NCI-H69 (cell line): ENCODE results near the gene NEUROD6.

Experiments used
- DNase-seq: peaks from one replicate; lab custom pipeline; 2025; lab: John Stamatoyannopoulos, UW

NEUROD6 gene

GRCh38 chr7:31333291-31333690 lies 7.2 kb downstream of the NEUROD6 start:
- DNase-seq: no peak

- DNase-seq: no peak
Observed at GRCh38 chr7:31327071-31327470, 13.5 kb downstream of the NEUROD6 start.

- no peak for DNase-seq
Observed at GRCh38 chr7:31326416-31326815, 14.1 kb downstream of the NEUROD6 start.

GRCh38 chr7:31323101-31323500 lies 17.4 kb downstream of the NEUROD6 start:
- DNase-seq: no peak

- DNase-seq: no peak
Observed at GRCh38 chr7:31320675-31321074, 19.9 kb downstream of the NEUROD6 start.

DNA sequence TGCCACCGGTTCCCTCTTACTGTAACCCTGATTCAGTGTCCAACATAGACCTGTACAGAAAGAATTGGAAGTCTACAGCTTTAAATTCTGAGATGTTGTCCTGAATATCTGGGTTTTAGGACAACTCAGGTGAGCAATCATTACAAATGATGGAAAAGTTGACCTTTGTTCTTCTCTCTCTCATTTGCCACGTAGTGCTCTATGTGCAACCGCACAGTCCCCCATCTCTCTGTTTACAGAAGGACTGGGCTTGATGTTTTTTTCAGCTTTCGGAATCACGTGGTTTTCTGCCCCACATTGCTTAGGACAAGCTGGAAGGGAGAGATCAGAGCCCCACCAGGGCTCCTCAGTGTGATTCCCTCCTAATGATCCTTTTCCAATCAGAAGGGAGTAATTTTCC lies 22.2 kb downstream of the NEUROD6 start:
- DNase-seq: no peak

GRCh38 chr7:31316876-31317275 lies 23.6 kb downstream of the NEUROD6 start:
- DNase-seq: no peak

DNA sequence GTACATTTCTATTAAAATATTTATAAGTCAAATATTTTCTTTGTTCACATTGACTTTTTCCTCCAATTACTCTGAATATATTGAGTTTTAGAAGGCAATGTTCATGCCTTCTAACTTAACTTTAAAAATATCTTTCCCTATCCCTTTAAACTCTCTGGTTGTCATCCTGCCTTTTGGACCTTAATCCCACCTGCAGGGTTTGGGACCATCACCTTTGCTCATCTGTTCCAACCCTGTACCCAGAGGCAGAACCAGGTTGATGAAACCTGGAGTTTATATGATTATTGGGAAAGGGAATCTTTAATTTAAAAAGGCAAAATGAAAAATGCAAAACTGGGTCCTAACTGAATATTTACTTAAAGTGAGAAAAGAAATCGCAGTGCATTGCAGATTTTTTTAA lies 24.8 kb downstream of the NEUROD6 start:
- no peak for DNase-seq

- DNase-seq: no peak
Observed at GRCh38 chr7:31314781-31315180, 25.7 kb downstream of the NEUROD6 start.

DNA sequence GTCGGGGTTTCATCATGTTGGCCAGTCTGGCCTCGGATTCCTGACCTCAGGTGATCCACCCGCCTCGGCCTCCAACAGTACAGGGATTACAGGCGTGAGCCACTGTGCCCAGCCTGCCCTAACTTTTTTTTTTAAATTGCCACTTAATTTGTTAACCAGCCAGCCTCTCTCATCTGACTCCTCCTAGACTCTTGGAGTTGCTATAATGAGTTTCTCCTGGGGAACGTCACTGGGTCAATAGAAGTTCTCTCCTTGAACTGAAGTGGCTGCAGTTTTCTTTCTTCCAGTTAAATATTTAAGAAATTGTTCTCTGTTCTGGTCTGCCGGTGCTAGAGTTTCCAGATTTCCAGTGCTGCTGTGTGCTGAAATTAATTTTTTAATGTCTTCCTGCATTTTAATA lies 27.6 kb downstream of the NEUROD6 start:
- no peak for DNase-seq

DNA sequence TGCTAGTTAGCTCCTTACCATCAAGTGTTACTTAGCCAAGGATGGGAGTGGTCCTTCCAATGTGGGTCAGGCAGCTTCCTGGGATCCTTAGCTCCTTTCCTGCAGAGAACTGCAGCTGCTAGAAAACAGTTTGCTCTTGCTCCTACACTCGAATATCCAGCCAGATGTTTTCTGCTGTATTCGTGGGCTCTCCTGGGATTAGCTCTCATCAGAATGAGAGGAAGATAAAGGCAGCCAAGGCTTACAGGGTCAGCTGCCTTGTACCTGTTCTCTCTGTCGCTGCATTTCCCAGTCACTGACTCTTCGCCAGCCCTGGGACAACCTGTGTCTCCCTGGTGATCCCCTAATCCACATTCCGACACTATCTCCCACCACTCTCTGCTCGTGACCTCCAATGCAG lies 29.0 kb downstream of the NEUROD6 start:
- DNase-seq: no peak

- DNase-seq: no peak
Observed at GRCh38 chr7:31310321-31310935, 30.1 kb downstream of the NEUROD6 start.

DNA sequence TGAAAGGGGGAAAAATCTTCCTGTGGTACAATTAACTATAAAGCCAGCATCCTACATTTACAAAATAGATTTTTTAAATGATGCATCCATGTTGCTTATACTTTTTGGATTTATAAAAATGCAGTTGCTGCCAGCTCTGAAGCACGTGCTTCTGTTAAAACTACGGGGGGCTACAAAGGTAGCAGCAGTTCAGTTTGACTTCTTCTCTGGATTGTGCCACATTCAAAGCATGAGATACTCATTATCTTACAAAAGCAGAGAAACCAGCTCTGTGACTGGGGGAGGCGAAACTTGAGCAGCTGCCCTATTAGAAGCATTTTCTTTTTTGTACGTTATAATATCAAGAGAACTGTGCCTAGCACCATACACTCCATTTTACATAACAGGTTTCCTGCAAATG lies 31.1 kb downstream of the NEUROD6 start:
- no peak for DNase-seq

DNA sequence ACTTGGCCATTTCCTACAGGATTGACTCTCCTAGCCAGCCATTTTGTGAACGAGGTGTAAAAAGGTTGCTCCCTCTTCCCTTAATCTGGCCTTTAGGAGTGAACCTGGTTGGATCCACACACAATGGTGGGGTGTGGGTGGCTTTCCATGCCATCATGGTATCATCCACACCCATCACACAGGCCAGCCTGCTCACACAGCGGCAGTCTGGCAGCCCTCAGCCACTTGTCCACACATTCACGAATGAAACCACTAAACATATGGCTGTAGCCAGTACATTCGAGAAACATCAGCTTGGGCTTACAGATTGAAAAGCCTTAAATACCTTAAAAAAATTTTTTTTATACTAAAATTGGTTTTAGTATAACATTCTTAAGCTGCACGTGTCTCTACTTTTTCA lies 31.9 kb downstream of the NEUROD6 start:
- DNase-seq: no peak

DNA sequence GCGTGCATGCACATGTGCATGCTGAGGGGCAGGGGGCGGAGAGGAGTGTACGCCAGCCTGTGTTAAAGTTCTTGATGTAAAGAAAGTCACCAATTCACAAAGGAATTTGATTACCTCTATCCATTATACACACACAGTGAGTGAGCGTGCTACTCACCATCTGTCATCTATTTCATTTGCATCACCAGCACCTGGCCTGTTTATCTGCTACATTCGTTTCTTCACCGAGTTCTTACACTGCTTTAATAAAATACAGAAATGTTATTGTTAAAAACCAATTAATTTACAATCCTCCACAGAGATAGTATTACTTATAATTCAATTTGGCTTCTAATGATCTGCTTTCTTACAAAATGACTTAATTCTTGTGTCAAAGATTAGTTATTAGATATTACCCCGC lies 32.6 kb downstream of the NEUROD6 start:
- DNase-seq: peak; percentile 54

- no peak for DNase-seq
Observed at GRCh38 chr7:31305260-31305659, 35.3 kb downstream of the NEUROD6 start.

DNA sequence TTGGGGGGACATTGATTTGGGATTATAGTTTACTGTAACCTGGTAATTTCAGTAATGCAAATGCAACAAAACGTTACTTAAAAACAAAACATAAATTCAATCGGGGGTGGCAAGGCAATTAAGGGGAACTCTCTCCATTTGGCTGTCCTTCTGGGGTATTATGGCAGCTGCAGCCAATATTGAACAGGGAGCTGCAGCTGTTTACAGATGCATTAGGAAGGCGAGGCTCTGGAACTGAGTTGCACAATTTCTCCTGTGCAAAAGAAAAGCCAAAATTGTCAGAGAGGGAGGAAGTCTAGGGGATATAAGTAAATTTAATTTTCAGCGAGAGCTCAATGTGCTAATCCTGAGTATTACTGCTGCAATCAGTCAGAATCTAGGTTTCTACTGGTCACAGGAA lies 36.1 kb downstream of the NEUROD6 start:
- DNase-seq: no peak

DNA sequence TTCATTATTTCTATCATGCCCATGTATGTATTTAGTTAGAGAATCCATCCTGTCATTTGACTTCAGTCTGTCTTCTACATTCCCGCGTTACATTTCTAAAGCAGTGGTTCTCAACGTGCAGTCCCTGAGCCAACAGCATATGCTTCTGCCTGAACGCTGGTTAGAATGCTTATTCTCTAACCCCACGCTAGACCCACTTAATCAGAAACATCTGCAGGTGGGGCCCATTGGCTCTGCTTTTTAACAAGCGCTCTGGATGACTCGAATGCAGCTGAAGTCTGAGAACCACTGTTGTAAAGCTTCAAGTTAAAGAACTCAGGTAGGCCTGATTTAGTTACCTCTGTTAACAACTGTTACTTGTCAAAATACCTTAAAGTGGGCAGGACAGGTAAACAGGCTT lies 38.2 kb downstream of the NEUROD6 start:
- DNase-seq: no peak

DNA sequence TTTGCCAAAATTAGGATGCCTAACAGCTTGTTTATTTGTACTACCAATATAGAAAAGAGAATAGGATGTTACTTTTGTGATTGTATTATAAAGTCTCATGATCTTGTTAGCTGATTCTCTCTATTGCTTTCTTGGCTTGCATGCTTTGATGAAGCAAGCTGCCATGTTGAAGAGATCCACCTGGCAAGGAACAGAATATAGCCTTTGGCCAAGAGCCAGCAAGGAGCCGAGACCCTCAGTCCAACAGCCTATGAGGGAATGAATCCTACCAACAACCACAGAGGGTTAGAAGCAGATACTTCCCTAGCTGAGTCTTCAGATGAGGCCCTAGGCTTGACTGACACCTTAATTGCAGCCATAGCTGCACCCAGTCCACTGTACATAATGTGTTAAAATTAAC lies 41.2 kb downstream of the NEUROD6 start:
- peak; percentile 7 for DNase-seq

DNA sequence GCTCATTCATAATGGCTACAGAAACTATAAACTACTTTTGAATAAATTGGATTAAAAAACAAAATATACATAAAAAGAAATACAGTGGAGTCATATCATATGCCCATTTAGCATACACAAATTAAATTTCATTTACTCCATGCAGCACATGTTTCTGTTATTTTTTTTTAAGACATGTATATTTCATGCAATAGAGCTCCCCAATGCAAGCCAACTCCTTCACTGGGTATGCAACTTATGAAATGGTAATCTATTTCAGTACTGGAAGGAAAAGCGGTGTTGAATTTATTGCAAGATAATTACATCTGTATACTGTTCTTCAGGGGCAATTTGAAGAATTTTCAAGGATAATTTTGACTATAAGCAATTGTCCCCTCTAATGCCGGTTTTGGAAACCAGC lies 49.9 kb downstream of the NEUROD6 start:
- no peak for DNase-seq
